K562 (cell line): ENCODE data around the gene AHCYL2. TPM values are rescaled to one million over a fixed set of nuclear protein-coding genes. Genes with fewer than 3 reads are reported as not detected.

ENCODE experiments used
- ATAC-seq: fragments of 200-7000 bp; cut with Tn5 transposase; 3 replicates; pipeline ENCODE4 v1.9.1; 2020; ENCODE audit warnings: moderate library complexity
- BruUV-seq: library from RNA; stranded (reverse); fragments of 400-500 nt; replicated peaks from 2 replicates; lab custom pipeline; 2021; lab: Mats Ljungman, UMichigan
- CTCF ChIA-PET: fragments of 300-600 bp; formaldehyde crosslinking; extraction: SDS; loops from one replicate; lab custom pipeline; 2021; ENCODE audit warnings: low intra/inter-chr PET ratio; lab: Yijun Ruan, JAX
- POLR2A ChIA-PET: fragments of 300-600, 350-650 bp; sonication (Branson Sonifier 250); formaldehyde crosslinking; extraction: SDS; loops from one replicate; lab custom pipeline; 2021; ENCODE audit warnings: antibody characterized with exemption, inconsistent platforms; lab: Yijun Ruan, JAX
- DNase-seq, 4 experiments: peaks; one replicate each; pipeline versions ENCODE4 v3.0.0 to v3.0.0-alpha.2; 2011 to 2018; ENCODE audit warnings: low spot score in 3 of 4, mixed read lengths in 3 of 4; ENCODE audit errors: extremely low read depth in 1 of 4
- FAIRE-seq: peaks from 2 replicates; lab custom pipeline; 2011; peaks lifted over from hg19 to GRCh38; lab: Jason Lieb, UNC
- H2AFZ ChIP-seq: 2 replicates; pipeline ENCODE4 v1.6.0; 2011; ENCODE audit warnings: low read depth, low read length, control low read depth, inconsistent platforms
- H3K27ac ChIP-seq: fragments of 200-600 bp; 3 replicates; pipeline ENCODE4 v1.8.0; 2011; ENCODE audit warnings: low read depth, mild to moderate bottlenecking, control low read depth, inconsistent platforms, low read length, moderate library complexity, mixed read lengths; ENCODE audit errors: extremely low read depth
- H3K27me3 ChIP-seq, 2 experiments: fragments of 300-600 bp in 1 of 2; 2 replicates in 1 of 2; 3 replicates in 1 of 2; pipeline versions ENCODE4 v1.6.0 to v1.8.0; 2011; ENCODE audit warnings: inconsistent platforms in 2 of 2, low read length in 2 of 2, mild to moderate bottlenecking in 1 of 2, mixed read lengths in 1 of 2, moderate library complexity in 1 of 2; ENCODE audit not compliant: control insufficient read depth in 2 of 2, insufficient read depth in 2 of 2
- H3K36me3 ChIP-seq: fragments of 300-600 bp; 3 replicates; pipeline ENCODE4 v1.8.0; 2011; ENCODE audit warnings: mild to moderate bottlenecking, low read length, inconsistent platforms; ENCODE audit not compliant: control insufficient read depth, insufficient read depth
- H3K4me1 ChIP-seq, 2 experiments: fragments of 200-600 bp in 1 of 2; replicated peaks in 1 of 2; 2 replicates in 1 of 2; 3 replicates in 1 of 2; pipeline versions ENCODE4 v1.5.1 to v1.8.0; 2011; ENCODE audit warnings: inconsistent platforms in 2 of 2, low read length in 2 of 2, mild to moderate bottlenecking in 1 of 2, mixed read lengths in 1 of 2, moderate library complexity in 1 of 2; ENCODE audit not compliant: control insufficient read depth in 2 of 2, insufficient read depth in 2 of 2
- H3K4me2 ChIP-seq: 2 replicates; pipeline ENCODE4 v1.6.1; 2011; ENCODE audit warnings: low read length, control low read depth, inconsistent platforms, mixed read lengths; ENCODE audit not compliant: insufficient read depth
- H3K4me3 ChIP-seq: fragments of 200-600 bp; sonication (generic), shearing (Covaris generic); 2 replicates; pipeline ENCODE4 v1.5.1; 2016; ENCODE audit warnings: control low read depth, inconsistent platforms
- H3K79me2 ChIP-seq: fragments of 200-600 bp; 3 replicates; pipeline ENCODE4 v1.8.0; 2011; ENCODE audit warnings: low read length, inconsistent platforms; ENCODE audit not compliant: control insufficient read depth, insufficient read depth
- H3K9ac ChIP-seq, 2 experiments: 2 replicates each; pipeline versions ENCODE4 v1.6.0 to v1.6.1; 2011; ENCODE audit warnings: low read depth in 2 of 2, low read length in 2 of 2, control low read depth in 1 of 2, inconsistent platforms in 1 of 2, mild to moderate bottlenecking in 1 of 2, mixed read lengths in 1 of 2; ENCODE audit not compliant: insufficient read depth in 1 of 2
- H3K9me1 ChIP-seq: one replicate; pipeline ENCODE4 v1.6.0; 2011; ENCODE audit warnings: inconsistent platforms, mild to moderate bottlenecking, low read length, moderate library complexity; ENCODE audit not compliant: control insufficient read depth, insufficient read depth
- H3K9me3 ChIP-seq: replicated peaks from 2 replicates; pipeline ENCODE4 v1.5.1; 2011; ENCODE audit warnings: low read depth, low read length, inconsistent platforms; ENCODE audit not compliant: control insufficient read depth, insufficient read depth
- H4K20me1 ChIP-seq: replicated peaks from 2 replicates; pipeline ENCODE4 v1.6.1; 2011; ENCODE audit warnings: low read length, inconsistent platforms, mixed read lengths; ENCODE audit not compliant: control insufficient read depth, insufficient read depth
- C11orf30 ChIP-seq: fragments of 450-650 bp; IDR thresholded peaks from 2 replicates; pipeline ENCODE4 v1.6.1; 2016; ENCODE audit warnings: low read depth, mild to moderate bottlenecking
- CUX1 ChIP-seq: fragments of 200-800 bp; sonication (Bioruptor generic); IDR thresholded peaks from 2 replicates; pipeline ENCODE4 v1.6.1; 2016; ENCODE audit warnings: missing genetic modification characterization, missing compliant biosample characterization
- DPF2 ChIP-seq: fragments of 450-650 bp; IDR thresholded peaks from 2 replicates; pipeline ENCODE4 v1.6.1; 2016
- FOXK1 ChIP-seq: sonication (generic); formaldehyde crosslinking; IDR thresholded peaks from 2 replicates; pipeline ENCODE4 v1.8.0; 2022; ENCODE audit warnings: missing genetic modification reagents, mild to moderate bottlenecking, borderline replicate concordance
- MAFF ChIP-seq: IDR thresholded peaks from 2 replicates; pipeline ENCODE4 v1.6.1; 2012; ENCODE audit warnings: low read length, improper control_type of control experiment
- NBN ChIP-seq: fragments of 450-650 bp; IDR thresholded peaks from 2 replicates; pipeline ENCODE4 v1.6.1; 2016; ENCODE audit warnings: low read depth, mild to moderate bottlenecking
- PHTF2 ChIP-seq: fragments of 250-450 bp; sonication (Bioruptor Pico); IDR thresholded peaks from 2 replicates; pipeline ENCODE4 v1.5.0; 2021; ENCODE audit warnings: mild to moderate bottlenecking
- RBM22 ChIP-seq: fragments of 200-400 bp; formaldehyde crosslinking; IDR thresholded peaks from 2 replicates; pipeline ENCODE4 v1.6.1; 2018; ENCODE audit warnings: low read length, low read depth; ENCODE audit not compliant: poor library complexity, severe bottlenecking
- RBM25 ChIP-seq: fragments of 200-400 bp; formaldehyde crosslinking; IDR thresholded peaks from 2 replicates; pipeline ENCODE4 v1.6.1; 2018; ENCODE audit warnings: low read length, low read depth, moderate library complexity; ENCODE audit not compliant: severe bottlenecking
- SETDB1 ChIP-seq: IDR thresholded peaks from one replicate; pipeline ENCODE4 v1.6.1; 2012; ENCODE audit warnings: low read length, control low read depth, inconsistent platforms
- TCFL5 ChIP-seq: fragments of 250-450 bp; sonication (Bioruptor Pico); conservative IDR thresholded peaks from 2 replicates; pipeline ENCODE4 v1.6.1; 2021; ENCODE audit warnings: mild to moderate bottlenecking, moderate library complexity, matching md5 sums
- ZNF316 ChIP-seq: fragments of 450-650 bp; IDR thresholded peaks from 2 replicates; pipeline ENCODE4 v1.6.1; 2016
- ZNF518B ChIP-seq: fragments of 250-450 bp; sonication (Bioruptor Pico); IDR thresholded peaks from 2 replicates; pipeline ENCODE4 v1.5.0; 2021; ENCODE audit warnings: mild to moderate bottlenecking, moderate library complexity
- ZSCAN32 ChIP-seq: fragments of 450-650 bp; formaldehyde crosslinking; IDR thresholded peaks from 2 replicates; pipeline ENCODE4 v1.4.0; 2020; ENCODE audit warnings: mild to moderate bottlenecking, moderate library complexity
- WGBS: fragments of 100-300 bp; shearing (Covaris generic); methylation state at CpG from one replicate; pipeline ENCODE4 v1.1.6; 2016; ENCODE audit warnings: low coverage, mixed read lengths; ENCODE audit not compliant: insufficient coverage; ENCODE audit errors: missing lambda C conversion rate; 5-methylcytosine and 5-hydroxymethylcytosine counted together
- in situ Hi-C: fragments of 300-500 bp; cut with MboI; formaldehyde crosslinking; loops from 4 replicates; pipeline ENCODE4 v1.15.0; 2018; ENCODE audit warnings: inconsistent platforms, mixed read lengths
- intact Hi-C: fragments of 100-400 bp; cut with micrococcal nuclease; formaldehyde crosslinking; loops from 2 replicates; pipeline ENCODE4 v1.14.2; 2022
- polyA plus RNA-seq, 8 experiments: library from polyadenylated mRNA; depleted of rRNA in 4 of 8; stranded (reverse) in 5 of 8; unstranded in 3 of 8; fragments of >200 nt; fragmentation: Nextera tagmentation in 2 of 8; fragmentation: Illumina TruSeq in 1 of 8; extraction: Ambion mirVana in 2 of 8; extraction: Trizol in 1 of 8; gene quantifications; 2 replicates each; pipeline versions ENCODE4 v1.2.1 to v1.2.3, GENCODE V29; 2011 to 2014; ENCODE audit warnings: inconsistent platforms in 1 of 8, missing spikeins in 1 of 8
- total RNA-seq, 7 experiments: library from RNA; depleted of rRNA in 6 of 7; stranded (reverse); fragments of >200 nt in 6 of 7; fragmentation: Illumina TruSeq in 2 of 7; extraction: Trizol in 2 of 7; gene quantifications; 2 replicates each; pipeline versions ENCODE4 v1.2.1 to v1.2.3, GENCODE V29; 2011 to 2021; ENCODE audit warnings: low replicate concordance in 1 of 7

Gene AHCYL2
- total and polyA plus RNA-seq, 9 of the 15 experiments (the other 6 are each of a cell fraction or from before 2014, with no cell fraction given) = 0.93 to 10.5 (median 5.2) TPM

GRCh38 chr7:129281163-129281562 lies 56.3 kb downstream of the AHCYL2 start:
- Histone ChIP-seq H3K79me2 (no peaks in the 10 kb centered on the region), H3K36me3 (no peaks in the 10 kb centered on the region), H3K27me3 (no peaks in the 10 kb centered on the region), H3K9me1 (no peaks in the 10 kb centered on the region), H3K4me1 (no peaks in the 10 kb centered on the region), H2AFZ (no peak overlapping the region), H3K4me3 (no peak overlapping the region), H3K4me2 (no peak overlapping the region), H3K27ac (no peak overlapping the region), H4K20me1 (no peaks in the 10 kb centered on the region), H3K9ac (no peak overlapping the region), H3K9me3 (no peaks in the 10 kb centered on the region)
- in situ Hi-C loops (no loop called here), intact Hi-C loops (no loop called here)
- FAIRE-seq (no peak), DNase-seq (no peak), ATAC-seq (no peak)
- ChIA-PET CTCF (interaction anchor here (1.2 kb wide), 1 partner anchor 9 kb away, joined by 3 read pairs; no protein-coding TSS in a partner anchor), POLR2A (interaction anchor here (1.4 kb wide), 1 partner anchor 13 kb away, joined by 3 read pairs; no protein-coding TSS in a partner anchor)
- peak; percentile 71 for TF ChIP-seq C11orf30
- no peak for TF ChIP-seq SETDB1
- TF ChIP-seq ZNF518B (CRISPR knock-in tag) = no peak
- TF ChIP-seq NBN = no peak
- no peak for TF ChIP-seq PHTF2 (CRISPR knock-in tag)
- TF ChIP-seq FOXK1 = no peak
- peak; percentile 83 for TF ChIP-seq ZNF316
- no peak for TF ChIP-seq RBM25
- no peak for TF ChIP-seq RBM22
- TF ChIP-seq DPF2 = no peak
- TF ChIP-seq ZSCAN32 (CRISPR knock-in tag) = no peak
- TF ChIP-seq TCFL5 = no peak
- no peak for TF ChIP-seq CUX1 (CRISPR knock-in tag)
- TF ChIP-seq MAFF = 0 out of 2 replicates have a peak, but pooled peaks have one; percentile 13
- 100% methylated on average over 1 of the region's 1 CpG for WGBS
- BruUV-seq = no TSS peak
